SU-DHL-6 (cell line): Measurements from ENCODE around the gene CFAP410.

Source experiments
- H2AFZ ChIP-seq: fragments of 200-600 bp; sonication (generic); 2 replicates; pipeline ENCODE4 v1.6.1; 2014; ENCODE audit warnings: low read depth, mild to moderate bottlenecking, moderate library complexity, mixed read lengths, antibody characterized with exemption, low read length; ENCODE audit not compliant: severe bottlenecking
- H3F3A ChIP-seq: fragments of 200-600 bp; shearing (Covaris generic); 2 replicates; pipeline ENCODE4 v1.6.0; 2016; ENCODE audit warnings: antibody characterized with exemption, mild to moderate bottlenecking; ENCODE audit not compliant: insufficient read depth
- H3K27ac ChIP-seq: fragments of 200-600 bp; sonication (generic); 2 replicates; pipeline ENCODE4 v1.5.1; 2016; ENCODE audit warnings: low read depth, mild to moderate bottlenecking, low read length, moderate library complexity, mixed read lengths
- H3K27me3 ChIP-seq: fragments of 200-600 bp; sonication (generic), shearing (Covaris generic); 2 replicates; pipeline ENCODE4 v1.6.0; 2014; ENCODE audit warnings: mild to moderate bottlenecking, low read length
- H3K36me3 ChIP-seq: fragments of 200-600 bp; sonication (generic); 2 replicates; pipeline ENCODE4 v1.6.1; 2014; ENCODE audit warnings: mild to moderate bottlenecking, low read length, mixed read lengths
- H3K4me2 ChIP-seq: fragments of 300-600, 200-600 bp; shearing (Covaris generic), sonication (generic); 2 replicates; pipeline ENCODE4 v1.6.0; 2014; ENCODE audit warnings: low read length, low read depth, mild to moderate bottlenecking; ENCODE audit not compliant: poor library complexity, severe bottlenecking
- H3K4me3 ChIP-seq: fragments of 200-600 bp; sonication (generic); 2 replicates; pipeline ENCODE4 v1.5.1; 2014; ENCODE audit warnings: antibody characterized with exemption, low read length, mild to moderate bottlenecking, mixed read lengths; ENCODE audit not compliant: insufficient read depth, poor library complexity, severe bottlenecking
- H3K79me2 ChIP-seq: fragments of 200-600 bp; sonication (generic); 2 replicates; pipeline ENCODE4 v1.6.1; 2014; ENCODE audit warnings: mild to moderate bottlenecking, low read length, moderate library complexity; ENCODE audit not compliant: insufficient read depth
- H3K9ac ChIP-seq: fragments of 200-600 bp; sonication (generic); 2 replicates; pipeline ENCODE4 v1.7.0; 2014; ENCODE audit warnings: mild to moderate bottlenecking, low read length
- H3K9me2 ChIP-seq: fragments of 200-600 bp; sonication (generic); replicated peaks from 2 replicates; pipeline ENCODE4 v1.6.1; 2014; ENCODE audit warnings: low read length; ENCODE audit not compliant: insufficient read depth
- H3K9me3 ChIP-seq: fragments of 200-600 bp; sonication (generic); 2 replicates; pipeline ENCODE4 v1.6.1; 2014; ENCODE audit warnings: low read length, mixed read lengths; ENCODE audit not compliant: insufficient read depth
- H4K20me1 ChIP-seq: fragments of 200-600 bp; sonication (generic); 2 replicates; pipeline ENCODE4 v1.6.1; 2014; ENCODE audit warnings: low read depth, mild to moderate bottlenecking, antibody characterized with exemption, low read length, moderate library complexity, mixed read lengths
- EZH2phosphoT487 ChIP-seq: fragments of 200-600 bp; sonication (generic), shearing (Covaris generic); conservative IDR thresholded peaks from 2 replicates; pipeline ENCODE4 v1.6.1; 2018; ENCODE audit warnings: mild to moderate bottlenecking, antibody characterized with exemption, low read length, moderate library complexity, mixed read lengths
- TF ChIP-seq, protein P1 (sequence below): fragments of 200-600 bp; sonication (generic); IDR thresholded peaks from one replicate; pipeline ENCODE4 v1.5.1; 2017; ENCODE audit warnings: antibody characterized with exemption, mild to moderate bottlenecking, low read length, moderate library complexity; ENCODE audit not compliant: insufficient read depth, poor library complexity, severe bottlenecking

CFAP410 gene

DNA sequence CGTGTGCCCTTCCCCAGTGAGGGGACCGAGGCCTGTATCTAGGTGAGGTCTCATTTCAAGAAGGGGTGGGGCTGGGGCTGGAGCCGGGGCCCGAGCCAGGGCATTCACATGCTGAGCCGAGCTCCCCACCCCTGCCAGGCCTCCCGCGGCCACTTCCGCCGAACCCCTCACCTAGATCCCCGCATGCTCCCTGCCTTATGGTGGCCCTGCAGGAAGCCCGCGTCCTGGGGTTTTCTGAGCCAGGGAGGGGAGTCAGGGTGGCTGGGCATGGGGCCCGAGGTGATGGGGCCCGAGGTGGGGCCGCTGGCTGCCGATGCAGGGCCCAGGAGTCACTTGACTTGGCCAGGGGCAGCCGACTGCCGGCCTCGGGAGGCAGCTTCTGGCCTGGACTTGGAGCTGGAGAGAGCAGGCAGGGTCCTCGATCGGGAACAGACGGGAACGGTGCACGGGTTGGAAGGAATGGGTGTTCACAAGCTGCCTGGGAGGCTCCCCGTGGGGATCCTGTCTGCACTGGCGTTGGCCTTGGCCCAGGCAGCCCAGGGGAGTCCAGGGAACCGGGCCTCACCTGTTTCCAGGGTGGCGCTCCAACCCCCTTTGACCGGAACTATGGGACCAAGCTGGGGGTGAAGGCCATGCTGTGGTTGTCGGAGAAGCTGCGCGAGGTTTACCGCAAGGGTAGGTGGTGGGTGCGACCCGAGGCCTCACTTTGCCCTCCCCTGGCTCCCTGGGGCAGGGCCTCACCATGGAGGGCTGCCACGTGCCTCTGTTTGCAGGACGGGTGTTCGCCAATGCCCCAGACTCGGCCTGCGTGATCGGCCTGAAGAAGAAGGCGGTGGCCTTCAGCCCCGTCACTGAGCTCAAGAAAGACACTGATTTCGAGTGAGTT is 13.6 kb downstream of the CFAP410 start:
- Histone ChIP-seq H3K27me3 (no peaks in the 10 kb centered on the region), H3K79me2 (no peaks in the 10 kb centered on the region), H3F3A (no peaks in the 10 kb centered on the region), H3K4me3 (no peak overlapping the region), H2AFZ (no peak overlapping the region), H3K4me2 (no peak overlapping the region), H3K9me3 (no peaks in the 10 kb centered on the region), H3K9ac (no peak overlapping the region), H3K36me3 (no peaks in the 10 kb centered on the region), H4K20me1 (no peaks in the 10 kb centered on the region), H3K9me2 (no peaks in the 10 kb centered on the region), H3K27ac (no peak overlapping the region)
- no peak for TF ChIP-seq EZH2phosphoT487
- TF ChIP-seq, protein P1, sequence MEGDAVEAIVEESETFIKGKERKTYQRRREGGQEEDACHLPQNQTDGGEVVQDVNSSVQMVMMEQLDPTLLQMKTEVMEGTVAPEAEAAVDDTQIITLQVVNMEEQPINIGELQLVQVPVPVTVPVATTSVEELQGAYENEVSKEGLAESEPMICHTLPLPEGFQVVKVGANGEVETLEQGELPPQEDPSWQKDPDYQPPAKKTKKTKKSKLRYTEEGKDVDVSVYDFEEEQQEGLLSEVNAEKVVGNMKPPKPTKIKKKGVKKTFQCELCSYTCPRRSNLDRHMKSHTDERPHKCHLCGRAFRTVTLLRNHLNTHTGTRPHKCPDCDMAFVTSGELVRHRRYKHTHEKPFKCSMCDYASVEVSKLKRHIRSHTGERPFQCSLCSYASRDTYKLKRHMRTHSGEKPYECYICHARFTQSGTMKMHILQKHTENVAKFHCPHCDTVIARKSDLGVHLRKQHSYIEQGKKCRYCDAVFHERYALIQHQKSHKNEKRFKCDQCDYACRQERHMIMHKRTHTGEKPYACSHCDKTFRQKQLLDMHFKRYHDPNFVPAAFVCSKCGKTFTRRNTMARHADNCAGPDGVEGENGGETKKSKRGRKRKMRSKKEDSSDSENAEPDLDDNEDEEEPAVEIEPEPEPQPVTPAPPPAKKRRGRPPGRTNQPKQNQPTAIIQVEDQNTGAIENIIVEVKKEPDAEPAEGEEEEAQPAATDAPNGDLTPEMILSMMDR: no peak

DNA sequence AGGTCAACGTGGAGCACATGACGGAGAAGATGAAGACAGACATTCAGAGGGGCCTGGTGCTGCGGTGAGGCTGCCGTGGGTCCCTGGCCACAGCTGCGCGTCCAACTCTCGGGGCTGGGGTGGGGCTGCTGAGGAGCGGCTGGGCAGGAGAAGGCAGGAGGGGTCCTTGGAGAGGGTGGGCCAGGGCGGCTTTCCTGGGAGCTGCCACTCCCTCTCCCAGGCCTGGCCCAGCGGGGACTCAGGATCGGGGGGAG is 14.4 kb downstream of the CFAP410 start:
- Histone ChIP-seq H4K20me1 (no peaks in the 10 kb centered on the region), H3K79me2 (no peaks in the 10 kb centered on the region), H3K4me3 (no peak overlapping the region)

DNA sequence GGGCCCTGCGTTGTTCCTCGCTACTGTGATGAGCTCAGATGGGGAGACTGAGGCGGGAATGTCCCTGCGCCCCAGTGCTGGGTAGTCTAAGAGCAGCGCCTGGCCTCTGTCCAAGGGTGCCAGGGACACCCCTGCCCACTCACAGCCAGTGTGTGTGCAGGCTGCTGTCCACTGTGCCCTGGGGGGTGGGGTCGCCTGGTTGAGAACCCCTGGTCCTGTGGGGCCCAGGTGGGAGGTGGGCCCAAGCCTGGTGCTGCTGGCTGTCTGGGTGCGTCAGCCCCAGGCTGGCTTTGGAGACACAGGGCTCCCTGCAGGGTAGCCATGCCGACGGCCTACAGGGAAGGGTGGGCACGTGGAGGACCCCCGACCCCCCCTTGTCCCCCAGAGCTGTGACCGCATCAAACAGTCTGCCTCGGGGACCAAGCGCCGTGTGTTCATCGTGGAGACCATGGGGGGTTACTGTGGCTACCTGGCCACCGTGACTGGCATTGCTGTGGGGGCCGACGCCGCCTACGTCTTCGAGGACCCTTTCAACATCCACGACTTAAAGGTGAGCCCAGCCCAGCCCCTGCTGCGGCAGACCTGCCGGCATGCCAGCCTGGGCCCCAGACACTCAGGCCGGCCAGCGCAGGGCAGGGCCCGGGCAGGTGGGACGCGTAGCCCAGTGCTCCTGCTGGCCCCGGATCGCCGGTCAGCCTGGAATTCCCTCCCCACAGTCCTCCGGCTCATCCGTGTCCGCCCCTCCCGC is 14.9 kb downstream of the CFAP410 start:
- H3K27ac ChIP-seq: no peak overlapping the region
- no peak overlapping the region for H3K4me3 ChIP-seq
- H3F3A ChIP-seq: no peaks in the 10 kb centered on the region
- H2AFZ ChIP-seq: no peak overlapping the region
- no peak for TF ChIP-seq EZH2phosphoT487
- TF ChIP-seq, protein P1: no peak
- H3K4me2 ChIP-seq: no peak overlapping the region
- no peaks in the 10 kb centered on the region for H3K79me2 ChIP-seq
- H3K9me3 ChIP-seq: no peaks in the 10 kb centered on the region
- H3K9me2 ChIP-seq: no peaks in the 10 kb centered on the region
- no peaks in the 10 kb centered on the region for H3K27me3 ChIP-seq
- no peak overlapping the region for H3K9ac ChIP-seq
- no peaks in the 10 kb centered on the region for H3K36me3 ChIP-seq
- H4K20me1 ChIP-seq: no peaks in the 10 kb centered on the region

More for the DNA sequence above, 14.4 kb downstream of the CFAP410 start:
- H3K4me2 ChIP-seq: no peak overlapping the region
- no peaks in the 10 kb centered on the region for H3F3A ChIP-seq
- TF ChIP-seq, protein P1: no peak
- no peak for TF ChIP-seq EZH2phosphoT487
- no peaks in the 10 kb centered on the region for H3K9me3 ChIP-seq
- no peak overlapping the region for H2AFZ ChIP-seq
- no peak overlapping the region for H3K27ac ChIP-seq
- no peaks in the 10 kb centered on the region for H3K36me3 ChIP-seq
- H3K9ac ChIP-seq: no peak overlapping the region
- no peaks in the 10 kb centered on the region for H3K9me2 ChIP-seq
- no peaks in the 10 kb centered on the region for H3K27me3 ChIP-seq
